Measurements from ENCODE around the gene MGAT5. TPM values are rescaled to one million over a fixed set of nuclear protein-coding genes. Genes with fewer than 3 reads are reported as not detected.

MGAT5 gene
- total and polyA plus RNA-seq, 7 experiments from 2014 or later = 5.3 to 48.0 (median 40.0) TPM

- Histone ChIP-seq H3K27me3 (ENCODE audit: control insufficient read depth in 2 of 2, insufficient read depth in 2 of 2, low read length in 2 of 2) (no peaks in the 10 kb centered on the region), H3K9me3 (ENCODE audit: control insufficient read depth in 2 of 3, low read length in 3 of 3) (no peaks in the 10 kb centered on the region), H3K4me1 (ENCODE audit: control insufficient read depth in 2 of 2, insufficient read depth in 2 of 2, low read length in 2 of 2) (no peaks in the 10 kb centered on the region), H3K27ac (ENCODE audit: low read depth, low read length) (no peak overlapping the region), H3K4me3 (ENCODE audit: low read length) (no peak overlapping the region), H3K36me3 (ENCODE audit: control insufficient read depth in 2 of 3, insufficient read depth in 3 of 3, low read length in 3 of 3) (peaks cover 0 to 22% (median 3%) of the 10 kb centered on the region in 3 experiments)
- Mint-ChIP-seq H3K4me1 (peaks cover 0 to 6% (median 0%) of the 10 kb centered on the region in 7 donors), H3K27ac (peak overlapping the region in 1 of 9 donors; percentile 67), H3K9me3 (no peaks in the 10 kb centered on the region), H3K4me3 (no peak overlapping the region), H3K36me3 (peaks cover 15 to 79% (median 60%) of the 10 kb centered on the region in 5 donors), H3K27me3 (no peaks in the 10 kb centered on the region)
- DNase-seq (no peak), ATAC-seq (no peak)
- intact Hi-C loops (cut with micrococcal nuclease) = no loop called here
- ChIA-PET POLR2A (no interaction called here), CTCF (no interaction called here)
Observed at GRCh38 chr2:134354611-134355010, 100.7 kb downstream of the MGAT5 start.

GRCh38 chr2:134357814-134358213, 103.9 kb downstream of the MGAT5 start:
- H3K36me3 Mint-ChIP-seq = peaks cover 0 to 79% (median 53%) of the 10 kb centered on the region in 5 donors
- Histone ChIP-seq H3K36me3 (ENCODE audit: control insufficient read depth in 2 of 3, insufficient read depth in 3 of 3, low read length in 3 of 3) (peaks cover 4 to 18% (median 8%) of the 10 kb centered on the region in 3 experiments), H3K27ac (ENCODE audit: low read depth, low read length) (no peak overlapping the region), H3K4me1 (ENCODE audit: control insufficient read depth in 2 of 2, insufficient read depth in 2 of 2, low read length in 2 of 2) (no peaks in the 10 kb centered on the region), H3K27me3 (ENCODE audit: control insufficient read depth in 2 of 2, insufficient read depth in 2 of 2, low read length in 2 of 2) (no peaks in the 10 kb centered on the region), H3K4me3 (ENCODE audit: low read length) (no peak overlapping the region), H3K9me3 (ENCODE audit: control insufficient read depth in 2 of 3, low read length in 3 of 3) (no peaks in the 10 kb centered on the region)
- intact Hi-C loops (cut with micrococcal nuclease) = no loop called here
- ATAC-seq (no peak), DNase-seq (no peak)
- H3K9me3 Mint-ChIP-seq = no peaks in the 10 kb centered on the region
- no peaks in the 10 kb centered on the region for H3K27me3 Mint-ChIP-seq
- CTCF ChIA-PET = no interaction called here
- H3K27ac Mint-ChIP-seq = no peak overlapping the region
- POLR2A ChIA-PET = no interaction called here
- H3K4me3 Mint-ChIP-seq = no peak overlapping the region
- peaks cover 0 to 8% (median 0%) of the 10 kb centered on the region in 7 donors for H3K4me1 Mint-ChIP-seq

GRCh38 chr2:134359367-134360081, 105.7 kb downstream of the MGAT5 start:
- intact Hi-C loops (cut with micrococcal nuclease) = no loop called here
- Mint-ChIP-seq H3K27ac (peak overlapping the region in 1 of 9 donors; percentile 9), H3K4me3 (no peak overlapping the region), H3K4me1 (peaks cover 0 to 8% (median 0%) of the 10 kb centered on the region in 7 donors), H3K9me3 (no peaks in the 10 kb centered on the region), H3K27me3 (no peaks in the 10 kb centered on the region), H3K36me3 (peaks cover 3 to 80% (median 51%) of the 10 kb centered on the region in 5 donors)
- no peaks in the 10 kb centered on the region for H3K4me1 ChIP-seq (ENCODE audit: control insufficient read depth in 2 of 2, insufficient read depth in 2 of 2, low read length in 2 of 2)
- H3K27ac ChIP-seq (ENCODE audit: low read depth, low read length) = no peak overlapping the region
- no peaks in the 10 kb centered on the region for H3K27me3 ChIP-seq (ENCODE audit: control insufficient read depth in 2 of 2, insufficient read depth in 2 of 2, low read length in 2 of 2)
- POLR2A ChIA-PET = no interaction called here
- CTCF ChIA-PET = no interaction called here
- no peak overlapping the region for H3K4me3 ChIP-seq (ENCODE audit: low read length)
- DNase-seq = no peak
- no peak for ATAC-seq
- H3K36me3 ChIP-seq (ENCODE audit: control insufficient read depth in 2 of 3, insufficient read depth in 3 of 3, low read length in 3 of 3) = peaks cover 4 to 23% (median 5%) of the 10 kb centered on the region in 3 experiments
- no peaks in the 10 kb centered on the region for H3K9me3 ChIP-seq (ENCODE audit: control insufficient read depth in 2 of 3, low read length in 3 of 3)

GRCh38 chr2:134360745-134361487, 107.0 kb downstream of the MGAT5 start:
- POLR2A ChIA-PET = no interaction called here

GRCh38 chr2:134361648-134362047, 107.8 kb downstream of the MGAT5 start:
- Histone ChIP-seq H3K36me3 (ENCODE audit: control insufficient read depth in 2 of 3, insufficient read depth in 3 of 3, low read length in 3 of 3) (peaks cover 4 to 20% (median 4%) of the 10 kb centered on the region in 3 experiments), H3K4me1 (ENCODE audit: control insufficient read depth in 2 of 2, insufficient read depth in 2 of 2, low read length in 2 of 2) (peaks cover 0 to 3% of the 10 kb centered on the region in 2 donors), H3K4me3 (ENCODE audit: low read length) (no peak overlapping the region), H3K27ac (ENCODE audit: low read depth, low read length) (no peak overlapping the region), H3K9me3 (ENCODE audit: control insufficient read depth in 2 of 3, low read length in 3 of 3) (no peaks in the 10 kb centered on the region), H3K27me3 (ENCODE audit: control insufficient read depth in 2 of 2, insufficient read depth in 2 of 2, low read length in 2 of 2) (no peaks in the 10 kb centered on the region)
- peaks cover 3 to 78% (median 37%) of the 10 kb centered on the region in 5 donors for H3K36me3 Mint-ChIP-seq
- ChIA-PET CTCF (interaction anchor here (0.5 to 0.8 kb wide), 2 partner anchors 243 to 246 kb away, joined by 3 to 6 read pairs; no protein-coding TSS in a partner anchor), POLR2A (no interaction called here)
- H3K4me1 Mint-ChIP-seq = peaks cover 5 to 20% (median 13%) of the 10 kb centered on the region in 7 donors
- H3K9me3 Mint-ChIP-seq = no peaks in the 10 kb centered on the region
- no peaks in the 10 kb centered on the region for H3K27me3 Mint-ChIP-seq
- H3K27ac Mint-ChIP-seq = peak overlapping the region in 1 of 9 donors; percentile 3
- DNase-seq (no peak), ATAC-seq (no peak)
- intact Hi-C loops (cut with micrococcal nuclease) = no loop called here
- H3K4me3 Mint-ChIP-seq = no peak overlapping the region

More at GRCh38 chr2:134360745-134361487, 107.0 kb downstream of the MGAT5 start:
- Histone ChIP-seq H3K27ac (ENCODE audit: low read depth, low read length) (no peak overlapping the region), H3K4me1 (ENCODE audit: control insufficient read depth in 2 of 2, insufficient read depth in 2 of 2, low read length in 2 of 2) (no peaks in the 10 kb centered on the region), H3K9me3 (ENCODE audit: control insufficient read depth in 2 of 3, low read length in 3 of 3) (no peaks in the 10 kb centered on the region), H3K4me3 (ENCODE audit: low read length) (no peak overlapping the region), H3K36me3 (ENCODE audit: control insufficient read depth in 2 of 3, insufficient read depth in 3 of 3, low read length in 3 of 3) (peaks cover 4 to 20% (median 4%) of the 10 kb centered on the region in 3 experiments), H3K27me3 (ENCODE audit: control insufficient read depth in 2 of 2, insufficient read depth in 2 of 2, low read length in 2 of 2) (no peaks in the 10 kb centered on the region)
- intact Hi-C loops (cut with micrococcal nuclease) = no loop called here
- no peaks in the 10 kb centered on the region for H3K9me3 Mint-ChIP-seq
- H3K4me1 Mint-ChIP-seq = peaks cover 4 to 13% (median 8%) of the 10 kb centered on the region in 7 donors
- DNase-seq (no peak), ATAC-seq (no peak)
- CTCF ChIA-PET = interaction anchor here (0.8 kb wide), 1 partner anchor 242 kb away, joined by 3 read pairs; no protein-coding TSS in a partner anchor
- no peaks in the 10 kb centered on the region for H3K27me3 Mint-ChIP-seq
- H3K4me3 Mint-ChIP-seq = no peak overlapping the region
- peaks cover 3 to 76% (median 41%) of the 10 kb centered on the region in 5 donors for H3K36me3 Mint-ChIP-seq
- H3K27ac Mint-ChIP-seq = no peak overlapping the region

- no peak overlapping the region for H3K27ac ChIP-seq (ENCODE audit: low read depth, low read length)
- Mint-ChIP-seq H3K4me3 (no peak overlapping the region), H3K4me1 (peaks cover 5 to 26% (median 19%) of the 10 kb centered on the region in 7 donors), H3K27ac (peak overlapping the region in 1 of 9 donors; percentile 3), H3K27me3 (no peaks in the 10 kb centered on the region), H3K36me3 (peaks cover 3 to 76% (median 32%) of the 10 kb centered on the region in 5 donors), H3K9me3 (no peaks in the 10 kb centered on the region)
- H3K27me3 ChIP-seq (ENCODE audit: control insufficient read depth in 2 of 2, insufficient read depth in 2 of 2, low read length in 2 of 2) = no peaks in the 10 kb centered on the region
- peaks cover 4 to 20% (median 4%) of the 10 kb centered on the region in 3 experiments for H3K36me3 ChIP-seq (ENCODE audit: control insufficient read depth in 2 of 3, insufficient read depth in 3 of 3, low read length in 3 of 3)
- intact Hi-C loops (cut with micrococcal nuclease) = no loop called here
- CTCF ChIA-PET = interaction anchor here (0.5 kb wide), 1 partner anchor 246 kb away, joined by 6 read pairs; no protein-coding TSS in a partner anchor
- POLR2A ChIA-PET = no interaction called here
- H3K4me1 ChIP-seq (ENCODE audit: control insufficient read depth in 2 of 2, insufficient read depth in 2 of 2, low read length in 2 of 2) = peaks cover 0 to 9% of the 10 kb centered on the region in 2 donors
- H3K9me3 ChIP-seq (ENCODE audit: control insufficient read depth in 2 of 3, low read length in 3 of 3) = no peaks in the 10 kb centered on the region
- no peak overlapping the region for H3K4me3 ChIP-seq (ENCODE audit: low read length)
- DNase-seq (no peak), ATAC-seq (no peak)
Observed at GRCh38 chr2:134362152-134362668, 108.3 kb downstream of the MGAT5 start.

All from naive thymus-derived CD4-positive, alpha-beta T cell (primary cell).